ENCODE results near the gene GABARAP. TPM values are rescaled to one million over a fixed set of nuclear protein-coding genes. Genes with fewer than 3 reads are reported as not detected.
A peak's percentile ranks its signal among the peaks of the same experiment; 100 is the strongest.

GABARAP gene
- total RNA-seq, 1 donor from 2014 or later, result 587 TPM

- no peak for DNase-seq (ENCODE audit: low spot score)
Measured at GRCh38 chr17:7207120-7208001, 34.9 kb downstream of the GABARAP start.

GRCh38 chr17:7205561-7205960 lies 36.7 kb downstream of the GABARAP start:
- DNase-seq (ENCODE audit: low spot score), result no peak

- DNase-seq (ENCODE audit: low spot score), result peak; percentile 80
Measured at GRCh38 chr17:7204828-7205461, 37.3 kb downstream of the GABARAP start.

GRCh38 chr17:7204336-7204735 lies 37.9 kb downstream of the GABARAP start:
- DNase-seq (ENCODE audit: low spot score), result no peak

GRCh38 chr17:7203391-7203790 lies 38.9 kb downstream of the GABARAP start:
- DNase-seq (ENCODE audit: low spot score), result no peak

- no peak for DNase-seq (ENCODE audit: low spot score)
Measured at GRCh38 chr17:7196651-7197401, 45.4 kb downstream of the GABARAP start.

GRCh38 chr17:7195971-7196370 lies 46.3 kb downstream of the GABARAP start:
- DNase-seq (ENCODE audit: low spot score), result no peak

GRCh38 chr17:7192271-7192937 lies 49.8 kb downstream of the GABARAP start:
- DNase-seq (ENCODE audit: low spot score), result no peak

- no peak for DNase-seq (ENCODE audit: low spot score)
Measured at GRCh38 chr17:7191571-7192270, 50.5 kb downstream of the GABARAP start.

- no peak for DNase-seq (ENCODE audit: low spot score)
Measured at GRCh38 chr17:7191069-7191468, 51.2 kb downstream of the GABARAP start.

- DNase-seq (ENCODE audit: low spot score), result no peak
Measured at GRCh38 chr17:7190276-7190917, 51.9 kb downstream of the GABARAP start.

Other genes starting within 250 kb of the GABARAP start
- not detected for gene ALOX12, start 246.4 kb downstream of the GABARAP start, total RNA-seq
- 228 TPM for gene RNASEK, start 229.8 kb downstream of the GABARAP start, total RNA-seq
- gene BCL6B, start 219.4 kb downstream of the GABARAP start, total RNA-seq, result 6.2 TPM
- 44.4 TPM for gene SLC16A13, start 206.4 kb downstream of the GABARAP start, total RNA-seq
- gene SLC16A11, start 198.4 kb downstream of the GABARAP start, total RNA-seq, result 4.5 TPM
- 8.3 TPM for gene CLEC10A, start 162.2 kb downstream of the GABARAP start, total RNA-seq
- gene ASGR2, start 127.6 kb downstream of the GABARAP start, total RNA-seq, result 45.5 TPM
- gene ASGR1, start 63.1 kb downstream of the GABARAP start, total RNA-seq, result 5.0 TPM
- 36.5 TPM for gene DLG4, start 22.6 kb downstream of the GABARAP start, total RNA-seq
- gene ACADVL, start 22.5 kb downstream of the GABARAP start, total RNA-seq, result 914 TPM
- 60.9 TPM for gene DVL2, start 7.9 kb downstream of the GABARAP start, total RNA-seq
- 32.3 TPM for gene PHF23, start 3.0 kb downstream of the GABARAP start, total RNA-seq
- 107 TPM for gene CTDNEP1, start 9.3 kb upstream of the GABARAP start, total RNA-seq
- gene ELP5, start 9.8 kb upstream of the GABARAP start, total RNA-seq, result 47.9 TPM
- gene CLDN7, start 20.0 kb upstream of the GABARAP start, total RNA-seq, result 248 TPM
- gene SLC2A4, start 39.3 kb upstream of the GABARAP start, total RNA-seq, result 7.6 TPM
- 1.4 TPM for gene YBX2, start 52.2 kb upstream of the GABARAP start, total RNA-seq
- 233 TPM for gene EIF5A, start 65.2 kb upstream of the GABARAP start, total RNA-seq
- 71.8 TPM for gene GPS2, start 72.9 kb upstream of the GABARAP start, total RNA-seq
- gene NEURL4, start 86.9 kb upstream of the GABARAP start, total RNA-seq, result 50.3 TPM
- 24.2 TPM for gene ACAP1, start 94.1 kb upstream of the GABARAP start, total RNA-seq
- 15.3 TPM for gene KCTD11, start 109.7 kb upstream of the GABARAP start, total RNA-seq
- not detected for gene TMEM95, start 112.7 kb upstream of the GABARAP start, total RNA-seq
- 11.7 TPM for gene TNK1, start 138.6 kb upstream of the GABARAP start, total RNA-seq
- gene PLSCR3, start 152.1 kb upstream of the GABARAP start, total RNA-seq, result 39.7 TPM
- 67.5 TPM for gene TMEM256, start 161.6 kb upstream of the GABARAP start, total RNA-seq
- 35.2 TPM for gene NLGN2, start 165.4 kb upstream of the GABARAP start, total RNA-seq
- not detected for gene SPEM1, start 177.9 kb upstream of the GABARAP start, total RNA-seq
- not detected for gene SPEM2, start 183.2 kb upstream of the GABARAP start, total RNA-seq
- gene SPEM3, start 186.4 kb upstream of the GABARAP start, total RNA-seq, result not detected
- 14.3 TPM for gene TMEM102, start 193.0 kb upstream of the GABARAP start, total RNA-seq
- gene FGF11, start 197.1 kb upstream of the GABARAP start, total RNA-seq, result 2.7 TPM
- gene CHRNB1, start 202.6 kb upstream of the GABARAP start, total RNA-seq, result 10.0 TPM
- gene ZBTB4, start 237.2 kb upstream of the GABARAP start, total RNA-seq, result 82.8 TPM
- not detected for gene SLC35G6, start 239.0 kb upstream of the GABARAP start, total RNA-seq
- gene POLR2A, start 241.9 kb upstream of the GABARAP start, total RNA-seq, result 133 TPM